ENCODE results near the gene CCL5. TPM values are rescaled to one million over a fixed set of nuclear protein-coding genes. Genes with fewer than 3 reads are reported as not detected.

The CCL5 gene
- total and polyA plus RNA-seq, 2 experiments from 2014 or later, result 1.1 to 1.4 TPM

- no peak overlapping the region for H3K4me3 ChIP-seq
- WGBS (ENCODE audit: low lambda C conversion rate, missing lambda C conversion rate), result 68% methylated on average over 3 of the region's 3 CpGs
- no peaks in the 10 kb centered on the region for H4K20me1 ChIP-seq (ENCODE audit: insufficient read depth, poor library complexity, severe bottlenecking)
- DNase-seq (ENCODE audit: low spot score), result no peak
- TF ChIP-seq CTCF (IDR thresholded peaks at IDR 0.05; ENCODE audit: poor library complexity) (no peak), EZH2 (IDR thresholded peaks at IDR 0.05; ENCODE audit: borderline replicate concordance) (no peak), EZH2phosphoT487 (IDR thresholded peaks at IDR 0.05; ENCODE audit: low read depth, severe bottlenecking, unreplicated experiment) (no peak)
- no peak overlapping the region for H2AFZ ChIP-seq
- H3K27me3 ChIP-seq, result no peaks in the 10 kb centered on the region
- no peak overlapping the region for H3K27ac ChIP-seq
- H3K36me3 ChIP-seq (replicated peaks; ENCODE audit: insufficient read depth, low read depth), result no peaks in the 10 kb centered on the region
- no peaks in the 10 kb centered on the region for H3K9me3 ChIP-seq (ENCODE audit: low read depth)
- no peaks in the 10 kb centered on the region for H3K9me2 ChIP-seq (replicated peaks; ENCODE audit: insufficient read depth)
- H3K79me2 ChIP-seq, result no peaks in the 10 kb centered on the region
- no peaks in the 10 kb centered on the region for H3K4me1 ChIP-seq (ENCODE audit: insufficient read depth)
- no peak overlapping the region for H3K4me2 ChIP-seq
Measured at GRCh38 chr17:35876534-35876933, 3.6 kb downstream of the CCL5 start.

GRCh38 chr17:35875800-35876139 is 4.4 kb downstream of the CCL5 start:
- Histone ChIP-seq H3K36me3 (replicated peaks; ENCODE audit: insufficient read depth, low read depth) (no peaks in the 10 kb centered on the region), H3K4me2 (no peak overlapping the region), H3K9me3 (ENCODE audit: low read depth) (no peaks in the 10 kb centered on the region), H3K27me3 (no peaks in the 10 kb centered on the region), H3K79me2 (no peaks in the 10 kb centered on the region), H4K20me1 (ENCODE audit: insufficient read depth, poor library complexity, severe bottlenecking) (no peaks in the 10 kb centered on the region), H3K27ac (no peak overlapping the region), H2AFZ (no peak overlapping the region), H3K9me2 (replicated peaks; ENCODE audit: insufficient read depth) (no peaks in the 10 kb centered on the region), H3K4me3 (no peak overlapping the region), H3K4me1 (ENCODE audit: insufficient read depth) (no peaks in the 10 kb centered on the region)
- no peak for DNase-seq (ENCODE audit: low spot score)
- no peak for TF ChIP-seq EZH2 (IDR thresholded peaks at IDR 0.05; ENCODE audit: borderline replicate concordance)
- TF ChIP-seq CTCF (IDR thresholded peaks at IDR 0.05; ENCODE audit: poor library complexity), result no peak
- no peak for TF ChIP-seq EZH2phosphoT487 (IDR thresholded peaks at IDR 0.05; ENCODE audit: low read depth, severe bottlenecking, unreplicated experiment)
- 95% methylated on average over 3 of the region's 3 CpGs for WGBS (ENCODE audit: low lambda C conversion rate, missing lambda C conversion rate)

DNA sequence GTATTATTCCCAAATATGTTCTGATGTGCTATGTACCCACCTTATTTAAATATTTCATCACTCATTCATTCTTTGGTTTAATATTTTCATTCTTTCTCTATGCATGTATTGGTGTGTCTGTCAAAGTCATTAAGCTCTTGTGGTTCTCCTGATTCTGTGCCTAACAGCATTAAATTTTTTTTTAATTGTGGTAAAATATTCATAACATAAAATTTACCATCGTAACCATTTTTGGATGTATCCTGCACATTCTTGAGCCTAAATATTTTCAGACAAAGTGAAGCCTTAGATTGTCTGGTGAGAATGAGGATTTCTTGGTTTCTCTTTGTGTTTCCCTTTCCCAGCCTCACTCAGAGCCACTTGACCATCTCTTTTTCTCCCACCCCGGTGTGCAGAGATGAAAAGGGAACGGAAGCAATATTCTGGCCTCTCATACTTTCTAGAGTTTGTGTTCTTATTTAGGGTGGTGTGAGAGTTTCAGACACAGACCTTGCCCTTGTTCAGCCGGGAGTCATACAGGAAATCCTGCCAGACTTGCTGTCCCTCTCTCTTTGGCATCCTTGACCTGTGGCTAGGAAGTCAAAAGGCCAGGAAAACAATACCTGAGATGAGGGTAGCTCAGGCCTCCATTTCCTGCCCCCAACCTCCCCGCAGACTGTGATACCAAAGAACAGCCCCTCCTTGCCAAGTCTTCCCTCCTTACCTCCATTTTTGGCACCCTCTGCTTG is 4.9 kb downstream of the CCL5 start:
- Histone ChIP-seq H3K27ac (no peak overlapping the region), H3K9me2 (replicated peaks; ENCODE audit: insufficient read depth) (no peaks in the 10 kb centered on the region), H2AFZ (no peak overlapping the region), H4K20me1 (ENCODE audit: insufficient read depth, poor library complexity, severe bottlenecking) (no peaks in the 10 kb centered on the region), H3K79me2 (no peaks in the 10 kb centered on the region), H3K4me2 (no peak overlapping the region), H3K4me1 (ENCODE audit: insufficient read depth) (no peaks in the 10 kb centered on the region), H3K9me3 (ENCODE audit: low read depth) (no peaks in the 10 kb centered on the region), H3K27me3 (no peaks in the 10 kb centered on the region), H3K4me3 (no peak overlapping the region), H3K36me3 (replicated peaks; ENCODE audit: insufficient read depth, low read depth) (no peaks in the 10 kb centered on the region)
- TF ChIP-seq EZH2phosphoT487 (IDR thresholded peaks at IDR 0.05; ENCODE audit: low read depth, severe bottlenecking, unreplicated experiment), result no peak
- no peak for TF ChIP-seq EZH2 (IDR thresholded peaks at IDR 0.05; ENCODE audit: borderline replicate concordance)
- no peak for TF ChIP-seq CTCF (IDR thresholded peaks at IDR 0.05; ENCODE audit: poor library complexity)
- WGBS (ENCODE audit: low lambda C conversion rate, missing lambda C conversion rate), result 71% methylated on average over 5 of the region's 5 CpGs
- no peak for DNase-seq (ENCODE audit: low spot score)

Measured in hepatocyte (in vitro differentiated cells).